SK-N-SH (cell line): ENCODE data around the gene FAT1. TPM values are rescaled to one million over a fixed set of nuclear protein-coding genes. Genes with fewer than 3 reads are reported as not detected.

ENCODE experiments used
- CTCF ChIA-PET: fragments of 300-600, 350-600 bp; formaldehyde crosslinking; extraction: SDS; loops from one replicate; lab custom pipeline; 2021; lab: Yijun Ruan, JAX
- POLR2A ChIA-PET: fragments of 350-600 bp; sonication (Branson Sonifier 250); formaldehyde crosslinking; extraction: SDS; loops from one replicate; lab custom pipeline; 2020; ENCODE audit warnings: antibody characterized with exemption, inconsistent platforms; lab: Yijun Ruan, JAX
- DNase-seq: peaks from one replicate; pipeline ENCODE4 v3.0.0; 2012
- H2AFZ ChIP-seq: fragments of 200-600 bp; sonication (generic); 2 replicates; pipeline ENCODE4 v1.8.1; 2016; ENCODE audit warnings: antibody characterized with exemption, mild to moderate bottlenecking, low read depth
- H3F3A ChIP-seq: fragments of 200-600 bp; sonication (generic); replicated peaks from 2 replicates; pipeline ENCODE3; 2016; ENCODE audit warnings: antibody characterized with exemption, mild to moderate bottlenecking; ENCODE audit not compliant: insufficient read depth
- H3K27ac ChIP-seq, 2 experiments: fragments of 200-500 bp in 1 of 2; fragments of 200-600 bp in 1 of 2; sonication (Bioruptor generic) in 1 of 2; sonication (generic), shearing (Covaris generic) in 1 of 2; 2 replicates each; pipeline versions ENCODE4 v1.5.1 to v1.6.1; 2014 to 2016; ENCODE audit warnings: low read depth in 2 of 2, inconsistent platforms in 1 of 2, low read length in 1 of 2, mild to moderate bottlenecking in 1 of 2, mixed read lengths in 1 of 2
- H3K27me3 ChIP-seq: fragments of 200-600 bp; sonication (generic), shearing (Covaris generic); 2 replicates; pipeline ENCODE4 v1.6.1; 2016; ENCODE audit warnings: mixed run types; ENCODE audit not compliant: insufficient read depth
- H3K36me3 ChIP-seq, 2 experiments: fragments of 200-500 bp in 1 of 2; fragments of 200-600 bp in 1 of 2; sonication (Bioruptor generic) in 1 of 2; sonication (generic) in 1 of 2; replicated peaks in 1 of 2; 2 replicates each; pipeline versions ENCODE3 to v1.5.1; 2014 to 2016; ENCODE audit warnings: low read length in 1 of 2, mild to moderate bottlenecking in 1 of 2; ENCODE audit not compliant: insufficient read depth in 2 of 2, control insufficient read depth in 1 of 2
- H3K4me1 ChIP-seq, 2 experiments: fragments of 200-500 bp in 1 of 2; fragments of 200-600 bp in 1 of 2; sonication (Bioruptor generic) in 1 of 2; sonication (generic), shearing (Covaris generic) in 1 of 2; 2 replicates each; pipeline versions ENCODE4 v1.5.1 to v1.6.1; 2014 to 2016; ENCODE audit warnings: low read depth in 1 of 2, low read length in 1 of 2, mixed run types in 1 of 2; ENCODE audit not compliant: insufficient read depth in 2 of 2, control insufficient read depth in 1 of 2
- H3K4me2 ChIP-seq: fragments of 200-600 bp; sonication (generic), shearing (Covaris generic); 2 replicates; pipeline ENCODE4 v1.6.1; 2017; ENCODE audit warnings: mixed run types
- H3K4me3 ChIP-seq, 2 experiments: fragments of 200-500 bp in 1 of 2; fragments of 200-600 bp in 1 of 2; sonication (Bioruptor generic) in 1 of 2; sonication (generic), shearing (Covaris generic) in 1 of 2; 2 replicates each; pipeline versions ENCODE4 v1.5.1 to v1.8.1; 2014 to 2016; ENCODE audit warnings: low read depth in 2 of 2, inconsistent platforms in 1 of 2, low read length in 1 of 2, mild to moderate bottlenecking in 1 of 2, mixed read lengths in 1 of 2, moderate library complexity in 1 of 2
- H3K79me2 ChIP-seq: fragments of 200-600 bp; sonication (generic); 2 replicates; pipeline ENCODE4 v1.8.1; 2017; ENCODE audit warnings: mild to moderate bottlenecking; ENCODE audit not compliant: insufficient read depth
- H3K9ac ChIP-seq: fragments of 200-600 bp; sonication (generic); 2 replicates; pipeline ENCODE4 v1.6.1; 2017; ENCODE audit warnings: mixed run types
- H3K9me2 ChIP-seq: fragments of 200-600 bp; sonication (generic); 2 replicates; pipeline ENCODE4 v1.6.1; 2017; ENCODE audit warnings: mixed run types
- H3K9me3 ChIP-seq: fragments of 200-600 bp; sonication (generic); 2 replicates; pipeline ENCODE4 v1.6.1; 2017; ENCODE audit warnings: mixed run types, mild to moderate bottlenecking, moderate library complexity
- H4K20me1 ChIP-seq: fragments of 200-600 bp; sonication (generic); 2 replicates; pipeline ENCODE4 v1.6.1; 2017; ENCODE audit warnings: mild to moderate bottlenecking, mixed run types; ENCODE audit not compliant: insufficient read depth
- CHD2 ChIP-seq: fragments of 150-350 bp; IDR thresholded peaks from 2 replicates; pipeline ENCODE4 v1.6.1; 2018; ENCODE audit warnings: low read length; ENCODE audit not compliant: partially characterized antibody
- CTCF ChIP-seq: fragments of 200-600 bp; sonication (generic); IDR thresholded peaks from 2 replicates; pipeline ENCODE4 v1.6.1; 2017; ENCODE audit warnings: antibody characterized with exemption, mild to moderate bottlenecking, moderate library complexity
- EP300 ChIP-seq, 2 experiments: IDR thresholded peaks; 2 replicates each; pipeline versions ENCODE4 v1.4.0 to v1.6.1; 2012; ENCODE audit warnings: borderline replicate concordance in 1 of 2, low read depth in 1 of 2, low read length in 1 of 2
- EZH2phosphoT487 ChIP-seq: fragments of 200-600 bp; sonication (generic); IDR thresholded peaks from 2 replicates; pipeline ENCODE4 v1.6.1; 2017; ENCODE audit warnings: low read depth, mixed run types, mild to moderate bottlenecking, antibody characterized with exemption, moderate library complexity, borderline replicate concordance
- FOXJ3 ChIP-seq: sonication (generic); formaldehyde crosslinking; IDR thresholded peaks from 2 replicates; pipeline ENCODE4 v1.5.1; 2020; ENCODE audit warnings: mild to moderate bottlenecking, missing genetic modification reagents
- RAD21 ChIP-seq: IDR thresholded peaks from 2 replicates; pipeline ENCODE4 v1.6.1; 2012; ENCODE audit warnings: mild to moderate bottlenecking, low read length
- RXRA ChIP-seq: IDR thresholded peaks from 2 replicates; pipeline ENCODE4 v1.4.0; 2012; ENCODE audit warnings: low read depth, mild to moderate bottlenecking, borderline replicate concordance
- YY1 ChIP-seq: IDR thresholded peaks from 2 replicates; pipeline ENCODE4 v1.4.0; 2012; ENCODE audit warnings: low read depth, mild to moderate bottlenecking
- WGBS: methylation state at CpG from one replicate; pipeline ENCODE4 v1.1.6; 2017; ENCODE audit warnings: low lambda C conversion rate; 5-methylcytosine and 5-hydroxymethylcytosine counted together
- polyA plus RNA-seq, 3 experiments: library from polyadenylated mRNA; depleted of rRNA; stranded (reverse); fragments of >200 nt; gene quantifications; 2 replicates each; pipeline ENCODE4 v1.2.3, GENCODE V29; 2012

Gene FAT1
- polyA plus RNA-seq, 1 of the 3 experiments (the other 2 are of a cell fraction) = 41.3 TPM

DNA sequence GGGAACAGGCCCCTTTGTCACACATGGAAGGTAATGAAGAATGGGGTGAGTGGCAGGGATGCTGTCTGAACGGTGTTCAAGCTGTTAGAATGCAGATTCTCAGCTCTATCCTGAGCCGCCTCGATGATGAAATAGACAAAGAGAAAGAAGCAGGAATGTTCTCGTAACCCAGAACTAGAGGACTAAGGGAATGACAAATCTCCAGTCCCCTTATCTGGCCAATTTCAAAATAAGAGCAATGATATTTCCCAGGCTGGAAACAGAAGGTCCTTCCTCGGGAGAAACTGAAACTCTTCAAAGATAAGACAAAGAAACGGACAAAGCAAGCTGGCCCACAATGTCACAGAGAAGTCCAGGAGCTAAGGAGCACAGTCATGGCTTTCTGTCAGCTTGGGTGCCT, 138.7 kb downstream of the FAT1 start:
- Histone ChIP-seq H2AFZ (no peak overlapping the region), H3K4me1 (no peaks in the 10 kb centered on the region), H3K36me3 (peaks cover 3 to 16% of the 10 kb centered on the region in 2 experiments), H3K79me2 (no peaks in the 10 kb centered on the region; the same call in 1 of the 2 replicates), H3K4me2 (no peak overlapping the region), H3K9me2 (no peaks in the 10 kb centered on the region), H3K4me3 (no peak overlapping the region), H4K20me1 (no peaks in the 10 kb centered on the region), H3K27ac (no peak overlapping the region), H3K9ac (no peak overlapping the region), H3K27me3 (no peaks in the 10 kb centered on the region; the same call in 1 of the 2 replicates), H3F3A (no peaks in the 10 kb centered on the region), H3K9me3 (no peaks in the 10 kb centered on the region)
- POLR2A ChIA-PET = no interaction called here
- 57% methylated on average over 6 of the region's 6 CpGs for WGBS
- no peak for TF ChIP-seq CHD2
- no peak for TF ChIP-seq RAD21
- no peak for TF ChIP-seq RXRA
- no peak for TF ChIP-seq YY1
- no peak for DNase-seq
- CTCF ChIA-PET = interaction anchor here (0.8 to 8.0 kb wide), 2 partner anchors 112 to 287 kb away, joined by 3 to 97 read pairs; no protein-coding TSS in a partner anchor

DNA sequence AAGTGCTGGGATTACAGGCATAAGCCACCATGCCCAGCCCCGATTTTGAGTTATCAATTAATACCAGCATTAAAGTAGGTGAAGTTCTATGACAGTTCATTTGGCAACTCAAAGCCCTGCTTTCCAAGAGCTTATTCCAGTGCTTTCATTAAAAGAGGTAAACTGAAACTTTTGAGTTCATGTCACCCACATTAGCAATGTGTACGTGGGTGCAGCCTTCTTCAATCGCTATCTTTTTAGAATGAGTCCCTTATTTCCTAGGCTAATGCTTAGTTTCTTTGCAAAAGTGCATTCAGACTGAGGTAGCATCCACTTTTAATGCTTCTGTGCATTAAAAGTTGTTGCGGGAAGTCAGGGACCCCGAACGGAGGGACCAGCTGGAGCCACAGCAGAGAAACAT, 142.2 kb downstream of the FAT1 start:
- POLR2A ChIA-PET = no interaction called here

More for the DNA sequence above, 142.2 kb downstream of the FAT1 start:
- Histone ChIP-seq H4K20me1 (no peaks in the 10 kb centered on the region), H2AFZ (no peak overlapping the region), H3K27me3 (no peaks in the 10 kb centered on the region), H3K36me3 (peaks cover 0 to 9% of the 10 kb centered on the region in 2 experiments), H3K4me1 (no peaks in the 10 kb centered on the region), H3K9me2 (no peaks in the 10 kb centered on the region), H3K79me2 (no peaks in the 10 kb centered on the region; the same call in 1 of the 2 replicates)
- DNase-seq = no peak
- TF ChIP-seq EZH2phosphoT487 = no peak
- no peak for TF ChIP-seq FOXJ3 (CRISPR knock-in tag)
- TF ChIP-seq CTCF = no peak
- no peak for TF ChIP-seq CHD2
- TF ChIP-seq RXRA = no peak
- no peak for TF ChIP-seq EP300 (IDR thresholded peaks at IDR 0.05; ENCODE audit: borderline replicate concordance in 1 of 2, low read depth in 1 of 2, low read length in 1 of 2)
- TF ChIP-seq, all 33 proteins: peak for 0
- Histone ChIP-seq H3K9ac (no peak overlapping the region), H3K4me3 (no peak overlapping the region), H3F3A (no peaks in the 10 kb centered on the region), H3K27ac (no peak overlapping the region), H3K4me2 (no peak overlapping the region), H3K9me3 (no peaks in the 10 kb centered on the region)
- 36% methylated on average over 6 of the region's 6 CpGs for WGBS
- CTCF ChIA-PET = interaction anchor here (1.1 kb wide), 1 partner anchor 117 kb away, joined by 3 read pairs; no protein-coding TSS in a partner anchor
